GM12878 (cell line): ENCODE measurements around the gene MAGI2. TPM values are rescaled to one million over a fixed set of nuclear protein-coding genes. Genes with fewer than 3 reads are reported as not detected.

Source experiments
- ATAC-seq: fragments of 200-7000 bp; cut with Tn5 transposase; 3 replicates; pipeline ENCODE4 v1.9.1; 2020; ENCODE audit warnings: mild to moderate bottlenecking, moderate library complexity
- BruUV-seq: library from RNA; stranded (reverse); fragments of 400-500 nt; replicated peaks from 2 replicates; lab custom pipeline; 2021; lab: Mats Ljungman, UMichigan
- CTCF ChIA-PET: fragments of 300-600 bp; sonication (Branson Sonifier 250); formaldehyde crosslinking; extraction: SDS; loops from one replicate; lab custom pipeline; 2021; ENCODE audit warnings: inconsistent platforms; lab: Yijun Ruan, JAX
- POLR2A ChIA-PET: fragments of 350-600 bp; formaldehyde crosslinking; extraction: SDS; loops from one replicate; lab custom pipeline; 2021; ENCODE audit warnings: inconsistent platforms; lab: Charles Lee
- RAD21 ChIA-PET: fragments of 300-600 bp; sonication (Branson Sonifier 250); formaldehyde crosslinking; loops from one replicate; lab custom pipeline; 2023; ENCODE audit warnings: antibody characterized with exemption; ENCODE audit not compliant: unreplicated experiment; lab: Charles Lee
- SMC1A ChIA-PET: fragments of 300-600 bp; sonication (Branson Sonifier 250); formaldehyde crosslinking; loops from one replicate; lab custom pipeline; 2023; ENCODE audit not compliant: unreplicated experiment, uncharacterized antibody; lab: Charles Lee
- DNase-seq: peaks from one replicate; pipeline ENCODE4 v3.0.0-alpha.2; 2011; ENCODE audit warnings: low read depth, low spot score
- FAIRE-seq: peaks from 3 replicates; lab custom pipeline; 2011; peaks lifted over from hg19 to GRCh38; lab: Jason Lieb, UNC
- H2AFZ ChIP-seq: 2 replicates; pipeline ENCODE4 v1.6.0; 2011; ENCODE audit warnings: low read depth, low read length, control low read depth; ENCODE audit not compliant: control insufficient read depth
- H3K27ac ChIP-seq: 2 replicates; pipeline ENCODE4 v1.5.1; 2011; ENCODE audit warnings: control low read depth; ENCODE audit not compliant: control insufficient read depth, insufficient read depth
- H3K27me3 ChIP-seq, 2 experiments: replicated peaks in 1 of 2; 2 replicates each; pipeline versions ENCODE4 v1.6.0 to v1.6.1; 2011; ENCODE audit warnings: low read length in 1 of 2; ENCODE audit not compliant: control insufficient read depth in 2 of 2, insufficient read depth in 2 of 2
- H3K36me3 ChIP-seq, 2 experiments: 2 replicates each; pipeline ENCODE4 v1.5.1; 2011; ENCODE audit warnings: low read length in 1 of 2; ENCODE audit not compliant: control insufficient read depth in 2 of 2, insufficient read depth in 2 of 2
- H3K4me1 ChIP-seq: 2 replicates; pipeline ENCODE4 v1.6.1; 2011; ENCODE audit warnings: mild to moderate bottlenecking, low read length, moderate library complexity, mixed read lengths; ENCODE audit not compliant: control insufficient read depth, insufficient read depth
- H3K4me2 ChIP-seq: 2 replicates; pipeline ENCODE4 v1.6.0; 2011; ENCODE audit warnings: control low read depth; ENCODE audit not compliant: control insufficient read depth, insufficient read depth
- H3K4me3 ChIP-seq: fragments of 200-600 bp; sonication (generic); 2 replicates; pipeline ENCODE4 v1.5.1; 2016
- H3K79me2 ChIP-seq: 2 replicates; pipeline ENCODE4 v1.6.0; 2011; ENCODE audit warnings: low read length; ENCODE audit not compliant: control insufficient read depth, insufficient read depth
- H3K9ac ChIP-seq: 2 replicates; pipeline ENCODE4 v1.8.0; 2011; ENCODE audit warnings: low read length, control low read depth, mixed read lengths; ENCODE audit not compliant: control insufficient read depth, insufficient read depth
- H3K9me3 ChIP-seq: replicated peaks from 3 replicates; pipeline ENCODE4 v1.5.1; 2011; ENCODE audit warnings: mild to moderate bottlenecking, low read length; ENCODE audit not compliant: control insufficient read depth, insufficient read depth
- H4K20me1 ChIP-seq: 2 replicates; pipeline ENCODE4 v1.6.0; 2011; ENCODE audit not compliant: control insufficient read depth, insufficient read depth
- ATF2 ChIP-seq: IDR thresholded peaks from 2 replicates; pipeline ENCODE4 v1.6.1; 2012; ENCODE audit warnings: low read length, inconsistent platforms
- CREB1 ChIP-seq: IDR thresholded peaks from 2 replicates; pipeline ENCODE4 v1.6.1; 2012; ENCODE audit warnings: low read depth, mild to moderate bottlenecking, inconsistent platforms
- IKZF1 ChIP-seq: fragments of 450-650 bp; conservative IDR thresholded peaks from 2 replicates; pipeline ENCODE4 v1.6.1; 2017; ENCODE audit warnings: antibody characterized with exemption, mild to moderate bottlenecking
- IKZF2 ChIP-seq, 2 experiments: fragments of 450-650 bp; IDR thresholded peaks; 2 replicates each; pipeline ENCODE4 v1.6.1; 2017; ENCODE audit warnings: mild to moderate bottlenecking in 2 of 2, moderate library complexity in 2 of 2
- POLR2A ChIP-seq: IDR thresholded peaks from 2 replicates; pipeline ENCODE4 v1.6.1; 2011; ENCODE audit warnings: low read depth, mild to moderate bottlenecking, low read length
- YBX1 ChIP-seq: fragments of 450-650 bp; IDR thresholded peaks from 2 replicates; pipeline ENCODE4 v1.6.1; 2016; ENCODE audit warnings: antibody characterized with exemption
- WGBS: methylation state at CpG from one replicate; pipeline ENCODE4 v1.1.6; 2016; ENCODE audit warnings: low lambda C conversion rate; ENCODE audit not compliant: insufficient replicate concordance, insufficient coverage; ENCODE audit errors: missing lambda C conversion rate; 5-methylcytosine and 5-hydroxymethylcytosine counted together
- in situ Hi-C: fragments of 300-500 bp; cut with MboI; formaldehyde crosslinking; loops from 9 replicates; pipeline ENCODE4 v1.14.3; 2018; ENCODE audit warnings: mixed read lengths
- intact Hi-C: fragments of 100-400 bp; cut with micrococcal nuclease; formaldehyde crosslinking; loops from one replicate; pipeline ENCODE4 v1.14.2; 2022; ENCODE audit not compliant: unreplicated experiment
- polyA plus RNA-seq, 11 experiments: library from polyadenylated mRNA; depleted of rRNA in 4 of 11; unstranded in 6 of 11; stranded (reverse) in 5 of 11; fragments of >200 nt; fragmentation: Nextera tagmentation in 4 of 11; fragmentation: Illumina TruSeq in 1 of 11; extraction: Ambion mirVana in 4 of 11; extraction: Trizol in 1 of 11; gene quantifications; 1 replicate in 1 of 11; 2 replicates in 10 of 11; pipeline versions ENCODE4 v1.2.1 to v1.2.3, GENCODE V29; 2011 to 2016; ENCODE audit warnings: inconsistent platforms in 2 of 11, missing spikeins in 2 of 11, low read depth in 1 of 11
- total RNA-seq, 4 experiments: library from RNA; depleted of rRNA in 3 of 4; stranded (reverse); fragments of >200 nt in 3 of 4; fragmentation: Illumina TruSeq in 1 of 4; extraction: Trizol in 1 of 4; gene quantifications; 2 replicates each; pipeline versions ENCODE4 v1.2.1 to v1.2.3, GENCODE V29; 2013 to 2021
- TF ChIP-seq, protein P1 (sequence below): IDR thresholded peaks from 2 replicates; pipeline ENCODE4 v1.6.1; 2012; ENCODE audit warnings: low read depth, low read length, improper control_type of control experiment
- TF ChIP-seq, protein P2 (sequence below), 3 experiments: IDR thresholded peaks in 2 of 3; conservative IDR thresholded peaks in 1 of 3; 2 replicates each; pipeline ENCODE4 v1.5.1; 2011; ENCODE audit warnings: low read depth in 3 of 3, low read length in 3 of 3, mild to moderate bottlenecking in 3 of 3, control low read depth in 2 of 3, moderate library complexity in 2 of 3, inconsistent platforms in 1 of 3, mixed read lengths in 1 of 3; ENCODE audit not compliant: control insufficient read depth in 2 of 3, insufficient read depth in 1 of 3; ENCODE audit errors: extremely low read depth in 1 of 3

MAGI2 gene
- total and polyA plus RNA-seq, 10 of the 15 experiments (the other 5 are each of a cell fraction or from before 2014, with no cell fraction given), result 0.01 to 0.31 (median 0.05) TPM; not detected in 2

DNA sequence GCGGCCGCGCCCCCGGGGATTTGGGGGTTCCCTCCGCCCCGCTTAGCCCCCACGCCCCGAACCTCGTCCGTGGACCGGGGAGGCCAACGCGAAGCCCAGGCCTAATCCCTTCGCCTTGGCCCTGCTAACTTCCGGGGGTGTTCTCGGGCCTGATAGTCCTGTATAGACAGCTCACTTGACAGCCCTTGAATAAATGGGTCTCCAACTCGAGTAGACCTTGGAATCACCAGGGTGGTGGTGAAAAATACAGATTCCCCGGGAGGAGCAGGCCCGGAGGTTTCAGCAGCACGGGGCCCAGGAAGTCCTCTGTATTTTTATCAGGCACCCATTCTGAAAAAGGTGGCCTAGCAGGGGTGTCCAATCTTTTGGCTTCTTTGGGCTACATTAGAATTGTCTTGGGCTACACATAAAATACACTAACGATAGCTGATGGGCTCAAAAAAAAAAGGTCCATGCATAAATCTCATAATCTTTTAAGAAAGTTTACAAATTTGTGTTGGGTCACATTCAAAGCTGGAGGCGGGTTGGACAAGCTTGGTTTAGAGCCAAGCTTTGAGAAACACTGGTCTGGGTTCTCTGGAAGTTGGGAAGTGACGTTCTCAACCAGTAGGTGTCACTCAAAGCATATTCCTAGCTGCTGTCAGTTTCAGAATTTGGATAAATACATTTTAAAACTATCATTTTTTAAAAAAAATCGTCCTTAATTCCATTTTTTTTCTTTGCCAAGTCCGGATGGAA lies 1433.2 kb downstream of the MAGI2 start (continued):
- TF ChIP-seq CREB1, result 0 out of 2 replicates have a peak, but pooled peaks have one; percentile 27

DNA sequence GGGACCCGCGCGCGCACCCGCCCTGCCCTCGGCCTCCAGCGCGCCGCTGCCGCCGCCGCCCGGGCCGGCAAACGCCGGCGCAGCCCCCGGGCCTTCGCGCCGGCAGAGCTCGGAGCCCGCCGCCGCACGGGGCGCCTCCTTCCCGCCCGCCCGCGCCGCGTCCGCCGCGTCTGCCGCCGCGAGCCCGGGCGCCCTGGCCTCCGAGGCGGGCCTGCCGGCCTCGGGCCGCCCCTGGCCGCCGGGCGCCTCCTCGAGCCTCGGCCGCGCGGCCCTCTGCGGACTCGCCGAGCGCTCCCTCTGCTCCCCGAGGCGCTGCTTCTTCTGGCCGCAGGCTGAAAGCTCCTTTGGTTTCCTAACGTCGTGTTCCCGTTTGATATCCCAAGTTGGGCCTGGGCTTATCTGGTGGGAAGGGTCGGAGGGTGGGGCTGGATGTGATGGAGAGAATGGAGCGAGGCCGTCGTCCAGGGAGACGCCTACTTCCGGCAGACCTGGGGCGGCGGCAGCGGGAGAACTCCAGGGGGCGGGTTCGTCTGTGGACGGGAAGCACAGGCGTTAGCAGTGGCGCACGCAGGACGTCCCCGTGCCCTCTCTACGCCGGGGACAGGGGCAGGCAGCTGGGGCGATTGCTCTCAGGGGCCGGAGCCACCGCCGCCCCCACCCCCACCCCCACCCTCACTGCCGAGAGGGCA lies 1433.9 kb downstream of the MAGI2 start:
- CTCF ChIA-PET, result interaction anchor here (1.0 to 6.6 kb wide), 12 partner anchors 8 to 368 kb away, joined by 3 to 56 read pairs (median 5); no protein-coding TSS in a partner anchor
- H3K27me3 ChIP-seq, result peaks cover 3 to 10% of the 10 kb centered on the region in 2 experiments; a peak in 3 of 4 replicates
- ATAC-seq (peak; percentile 92), FAIRE-seq (no peak), DNase-seq (no peak)
- H3K79me2 ChIP-seq, result no peaks in the 10 kb centered on the region
- H4K20me1 ChIP-seq, result no peaks in the 10 kb centered on the region
- in situ Hi-C loops, result no loop called here
- TF ChIP-seq YBX1 (no peak), IKZF1 (peak; percentile 58; the same call in 1 of the 2 replicates), POLR2A (peak; percentile 72), ATF2 (no peak), IKZF2 (IDR thresholded peaks at IDR 0.05) (0 out of 4 replicates have a peak, but pooled peaks of 1 of the 2 experiments have one; percentile 9)
- TF ChIP-seq, protein P1, sequence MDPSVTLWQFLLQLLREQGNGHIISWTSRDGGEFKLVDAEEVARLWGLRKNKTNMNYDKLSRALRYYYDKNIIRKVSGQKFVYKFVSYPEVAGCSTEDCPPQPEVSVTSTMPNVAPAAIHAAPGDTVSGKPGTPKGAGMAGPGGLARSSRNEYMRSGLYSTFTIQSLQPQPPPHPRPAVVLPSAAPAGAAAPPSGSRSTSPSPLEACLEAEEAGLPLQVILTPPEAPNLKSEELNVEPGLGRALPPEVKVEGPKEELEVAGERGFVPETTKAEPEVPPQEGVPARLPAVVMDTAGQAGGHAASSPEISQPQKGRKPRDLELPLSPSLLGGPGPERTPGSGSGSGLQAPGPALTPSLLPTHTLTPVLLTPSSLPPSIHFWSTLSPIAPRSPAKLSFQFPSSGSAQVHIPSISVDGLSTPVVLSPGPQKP, result peak; percentile 25; the same call in 1 of the 2 replicates
- TF ChIP-seq, protein P2, sequence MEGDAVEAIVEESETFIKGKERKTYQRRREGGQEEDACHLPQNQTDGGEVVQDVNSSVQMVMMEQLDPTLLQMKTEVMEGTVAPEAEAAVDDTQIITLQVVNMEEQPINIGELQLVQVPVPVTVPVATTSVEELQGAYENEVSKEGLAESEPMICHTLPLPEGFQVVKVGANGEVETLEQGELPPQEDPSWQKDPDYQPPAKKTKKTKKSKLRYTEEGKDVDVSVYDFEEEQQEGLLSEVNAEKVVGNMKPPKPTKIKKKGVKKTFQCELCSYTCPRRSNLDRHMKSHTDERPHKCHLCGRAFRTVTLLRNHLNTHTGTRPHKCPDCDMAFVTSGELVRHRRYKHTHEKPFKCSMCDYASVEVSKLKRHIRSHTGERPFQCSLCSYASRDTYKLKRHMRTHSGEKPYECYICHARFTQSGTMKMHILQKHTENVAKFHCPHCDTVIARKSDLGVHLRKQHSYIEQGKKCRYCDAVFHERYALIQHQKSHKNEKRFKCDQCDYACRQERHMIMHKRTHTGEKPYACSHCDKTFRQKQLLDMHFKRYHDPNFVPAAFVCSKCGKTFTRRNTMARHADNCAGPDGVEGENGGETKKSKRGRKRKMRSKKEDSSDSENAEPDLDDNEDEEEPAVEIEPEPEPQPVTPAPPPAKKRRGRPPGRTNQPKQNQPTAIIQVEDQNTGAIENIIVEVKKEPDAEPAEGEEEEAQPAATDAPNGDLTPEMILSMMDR (IDR thresholded peaks at IDR 0.05 in 2 of 3, conservative IDR thresholded peaks at IDR 0.05 in 1 of 3; ENCODE audit: control insufficient read depth in 2 of 3, extremely low read depth in 1 of 3, insufficient read depth in 1 of 3, low read depth in 3 of 3, low read length in 3 of 3), result peak in 1 of 3 experiments; percentile 12; a peak in 1 of 6 replicates
- no TSS peak for BruUV-seq
- H3K27ac ChIP-seq, result no peak overlapping the region
- POLR2A ChIA-PET, result no interaction called here
- H3K9ac ChIP-seq, result peak overlapping the region; percentile 55; the same call in 1 of the 2 replicates
- H2AFZ ChIP-seq, result peak overlapping the region; percentile 89
- H3K4me2 ChIP-seq, result peak overlapping the region; percentile 64
- no peaks in the 10 kb centered on the region for H3K9me3 ChIP-seq
- intact Hi-C loops, result no loop called here
- no peaks in the 10 kb centered on the region for H3K36me3 ChIP-seq
- peak overlapping the region; percentile 87 for H3K4me3 ChIP-seq
- H3K4me1 ChIP-seq, result no peaks in the 10 kb centered on the region; the same call in 1 of the 2 replicates
- RAD21 ChIA-PET, result no interaction called here
- under 1% methylated on average over 34 of the region's 88 CpGs for WGBS
- SMC1A ChIA-PET, result interaction anchor here (1.4 to 1.8 kb wide), 3 partner anchors 17 to 27 kb away, joined by 4 to 12 read pairs (median 7); no protein-coding TSS in a partner anchor
